GM18907 (cell line): ENCODE data around the gene PDILT.

Experiments
- ATAC-seq: cut with Tn5 transposase; IDR thresholded peaks from one replicate; pipeline ENCODE4 v1.9.1; 2021; ENCODE audit warnings: mild to moderate bottlenecking, moderate library complexity; ENCODE audit not compliant: unreplicated experiment

Gene PDILT

DNA sequence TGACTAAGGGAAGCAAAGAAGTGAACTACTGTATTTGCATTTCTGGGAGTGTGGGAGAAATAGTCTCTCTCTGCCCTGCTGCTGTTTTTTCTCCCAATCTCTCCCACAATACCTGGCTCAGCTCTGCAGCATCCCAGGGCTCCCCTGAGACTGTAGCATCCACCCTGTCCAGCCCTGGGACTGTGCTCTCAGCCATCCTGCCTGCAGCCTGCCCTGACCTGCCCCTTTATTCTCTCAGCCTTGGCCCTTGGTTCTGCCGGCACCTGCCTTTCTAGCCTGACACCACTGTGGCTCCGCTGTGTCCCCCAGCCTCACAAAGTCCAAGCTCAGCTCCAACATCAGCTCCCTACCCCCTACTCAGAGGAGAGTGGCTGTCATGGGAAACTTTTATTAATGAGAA is 1.9 kb downstream of the PDILT start:
- ATAC-seq: no peak

DNA sequence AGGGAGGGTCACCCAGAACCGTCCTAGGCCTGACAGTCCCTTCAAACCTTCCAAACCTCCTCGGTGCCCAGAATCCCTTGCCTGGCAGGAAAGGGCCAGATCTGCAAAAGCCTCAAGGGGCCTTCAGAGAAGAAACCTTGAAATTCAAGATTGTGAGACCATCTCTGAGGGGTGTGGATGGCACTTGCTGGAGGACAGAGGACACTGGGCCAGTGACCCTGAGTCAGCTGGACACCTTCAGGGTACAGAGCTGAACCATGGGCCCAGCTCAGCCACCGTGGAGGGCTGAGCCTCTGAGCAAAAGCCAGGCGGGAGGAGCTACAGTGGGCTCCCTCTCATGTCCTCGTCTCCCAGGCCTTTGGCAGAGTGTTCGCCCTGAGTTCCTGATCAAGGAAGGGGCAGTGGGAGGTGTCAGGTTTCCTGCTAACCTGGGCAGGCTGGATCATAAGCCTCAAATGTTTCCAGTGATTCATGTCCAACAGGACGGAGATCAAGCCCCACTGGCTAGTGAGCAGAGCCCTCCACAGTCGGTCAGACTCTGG is 3.0 kb downstream of the PDILT start:
- no peak for ATAC-seq

DNA sequence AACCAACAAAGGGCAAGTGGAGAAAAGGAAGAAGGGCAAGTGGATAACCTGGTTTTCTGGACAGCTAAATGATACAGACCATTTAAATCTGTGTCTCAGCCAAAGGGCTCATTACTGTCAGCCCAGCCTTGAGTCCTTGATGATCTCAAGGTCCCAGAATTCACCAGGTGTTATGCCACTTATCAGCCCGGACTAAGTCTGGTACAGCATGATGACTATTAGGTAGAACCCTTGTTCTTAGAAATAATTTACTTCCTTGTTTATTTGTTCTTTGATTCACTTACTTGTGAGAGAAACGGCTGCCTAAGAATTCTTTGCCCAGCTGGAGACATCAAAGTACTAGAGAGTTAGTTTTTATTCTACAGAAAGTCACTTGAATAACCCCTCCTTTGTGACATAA is 3.5 kb downstream of the PDILT start:
- ATAC-seq: no peak

DNA sequence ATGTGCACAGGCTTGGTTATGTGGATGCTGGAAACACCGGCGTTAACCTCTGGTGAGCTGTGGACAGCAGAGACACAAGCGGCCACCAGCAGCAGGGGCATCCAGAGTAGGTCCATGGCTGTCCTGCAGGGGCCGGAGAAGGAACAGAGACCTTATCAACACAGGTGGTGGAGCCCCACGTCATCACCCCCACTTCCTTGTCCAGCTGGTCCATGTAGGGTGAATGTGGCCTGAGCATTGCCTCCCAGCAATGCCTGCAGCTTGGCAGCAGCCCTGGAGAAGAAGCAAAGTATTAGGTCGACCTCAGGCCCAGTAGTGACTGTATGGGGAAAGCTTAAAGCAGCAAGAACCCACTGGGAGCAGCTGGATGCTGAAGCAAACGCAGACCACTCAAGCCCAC is 5.4 kb downstream of the PDILT start:
- no peak for ATAC-seq

DNA sequence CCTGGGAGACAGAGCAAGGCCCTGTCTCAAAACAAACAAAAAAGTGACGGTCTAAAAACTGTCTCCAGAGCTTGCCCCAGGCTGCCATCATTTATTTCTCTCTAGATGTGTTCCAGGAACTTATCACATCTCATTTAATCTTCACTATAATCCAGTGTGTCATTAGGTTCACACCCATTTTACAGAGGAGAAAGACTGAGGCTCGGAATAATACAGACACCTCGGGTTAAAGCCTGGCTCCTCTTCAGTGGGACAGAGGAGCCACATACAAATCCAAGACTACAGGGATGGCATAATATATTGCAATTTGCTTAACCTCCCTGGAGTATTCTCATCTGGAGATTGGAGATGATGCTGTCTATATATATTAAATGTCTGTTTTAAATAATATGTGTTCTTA is 5.9 kb downstream of the PDILT start:
- no peak for ATAC-seq

DNA sequence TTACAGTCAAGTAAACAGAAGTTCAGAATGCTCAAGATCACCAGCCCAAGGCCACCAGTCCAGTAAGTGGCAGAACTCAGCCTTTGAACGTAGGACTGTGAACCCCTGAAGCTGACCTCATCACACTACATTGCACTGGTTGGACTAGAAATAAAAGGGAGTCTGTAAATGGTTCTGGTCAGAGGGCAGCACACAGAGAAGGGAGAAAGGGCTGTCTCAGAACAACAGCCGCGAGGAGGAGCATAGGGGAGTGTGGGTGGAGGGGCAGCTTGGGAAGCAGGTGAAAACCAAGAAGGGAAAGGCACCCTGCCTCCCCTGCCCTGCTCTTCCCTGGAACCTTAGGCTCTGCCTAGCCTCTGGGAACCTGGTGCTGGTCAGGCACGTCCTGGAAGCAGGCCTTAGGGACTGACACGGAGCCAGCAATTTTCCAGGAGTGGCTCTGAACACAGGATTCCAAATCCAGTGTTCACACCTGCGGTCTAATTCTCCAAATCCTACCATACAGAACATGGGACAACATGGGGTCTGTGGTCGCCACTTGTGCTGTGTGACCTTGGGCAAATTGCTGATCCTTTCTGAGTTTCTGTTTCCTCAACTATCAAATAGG is 7.0 kb downstream of the PDILT start:
- no peak for ATAC-seq

DNA sequence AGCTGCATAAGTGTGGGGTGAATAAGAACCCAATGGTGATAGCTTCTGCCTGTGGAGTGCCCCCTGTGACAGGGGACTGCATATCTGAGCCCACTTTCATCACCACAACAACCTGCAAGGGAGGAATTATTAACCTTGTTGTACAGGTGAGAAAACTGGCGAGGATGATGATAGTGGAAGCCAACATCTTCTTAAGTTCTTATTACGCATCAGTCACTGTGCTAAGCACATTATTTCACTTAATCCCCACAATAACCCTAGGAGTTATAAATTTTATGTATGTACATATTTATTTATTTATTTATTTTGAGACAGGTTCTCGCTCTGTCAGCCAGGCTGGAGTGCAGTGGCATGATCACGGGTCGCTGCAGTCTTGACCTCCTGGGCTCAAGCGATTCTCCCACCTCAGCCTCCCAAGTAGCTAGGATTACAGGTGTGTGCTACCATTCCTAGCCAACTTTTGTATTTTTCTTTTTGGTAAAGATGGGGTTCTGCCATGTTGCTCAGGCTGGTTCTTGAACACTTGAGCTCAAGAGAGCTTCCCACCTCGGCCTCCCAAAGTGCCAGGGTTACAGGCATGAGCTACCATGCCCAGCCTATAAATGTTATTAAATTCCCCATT is 7.6 kb downstream of the PDILT start:
- ATAC-seq: no peak

DNA sequence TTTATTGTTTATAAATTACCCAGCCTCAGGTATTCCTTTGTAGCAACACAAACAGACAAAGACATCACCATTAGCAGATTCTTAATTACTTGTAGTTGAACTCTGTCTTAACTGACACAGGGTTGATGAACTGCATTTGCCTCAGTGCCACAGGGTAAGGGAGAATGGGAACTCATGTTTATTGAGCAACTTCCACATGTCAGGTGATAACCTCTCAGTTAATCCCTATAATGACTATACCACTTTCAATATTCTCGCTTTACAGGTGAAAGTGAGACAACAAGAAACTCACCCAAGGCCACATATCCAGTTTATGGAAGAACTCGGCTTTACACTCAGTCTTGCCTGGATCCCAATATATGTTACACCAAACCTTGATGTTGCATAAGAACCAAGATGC is 8.6 kb downstream of the PDILT start:
- no peak for ATAC-seq

DNA sequence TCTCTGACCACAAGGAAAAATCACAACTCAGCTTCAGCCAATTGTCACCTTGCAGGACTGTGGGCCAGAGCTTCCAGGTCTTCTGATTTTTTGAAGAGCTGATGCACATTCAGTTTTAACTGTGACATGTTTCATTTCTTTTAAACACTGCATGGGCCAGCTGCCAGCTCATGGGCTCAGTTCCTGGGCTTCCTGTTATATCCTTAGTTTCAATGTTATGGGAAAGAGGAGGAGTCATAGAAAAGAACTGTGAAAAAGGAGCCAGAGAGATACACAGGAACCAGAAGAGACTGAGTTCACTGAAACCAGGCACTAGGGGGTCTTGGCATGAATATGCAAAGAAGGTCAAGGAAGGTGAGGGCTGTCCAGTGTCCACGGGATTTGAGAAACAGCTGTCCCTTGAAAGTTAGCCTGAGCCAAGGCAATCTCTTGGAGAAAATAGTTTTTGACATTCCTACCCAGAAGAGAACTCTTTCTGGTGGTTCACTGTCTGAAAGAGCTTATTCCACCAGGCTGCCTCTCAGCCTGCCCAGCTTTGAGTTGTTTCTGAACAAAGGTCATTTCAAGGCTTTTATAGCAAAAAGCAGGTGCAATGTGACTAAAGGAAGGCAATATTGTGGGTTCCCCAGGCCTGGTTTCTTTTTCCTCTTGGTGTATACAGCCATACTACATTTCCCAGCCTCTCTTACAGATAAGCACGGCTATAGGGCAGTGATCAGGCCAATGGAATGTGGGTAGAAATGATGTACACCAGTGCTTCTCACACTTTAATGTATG is 10.5 kb downstream of the PDILT start:
- ATAC-seq: no peak

DNA sequence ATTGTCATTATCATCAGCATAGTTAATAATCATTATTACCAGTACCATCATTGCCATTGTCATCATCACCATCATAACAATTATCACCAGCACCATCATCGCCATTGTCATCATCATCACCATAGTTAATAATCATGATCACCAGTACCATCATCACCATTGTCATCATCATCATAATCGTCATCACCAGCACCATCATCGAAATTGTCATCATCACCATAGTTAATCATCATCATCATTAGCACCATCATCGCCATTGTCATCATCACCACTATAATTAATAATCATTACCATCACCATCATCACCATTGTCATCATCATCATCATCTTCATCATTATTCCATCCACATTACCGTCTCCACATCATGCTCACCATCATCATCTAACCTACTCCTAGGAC is 13.5 kb downstream of the PDILT start:
- ATAC-seq: no peak

DNA sequence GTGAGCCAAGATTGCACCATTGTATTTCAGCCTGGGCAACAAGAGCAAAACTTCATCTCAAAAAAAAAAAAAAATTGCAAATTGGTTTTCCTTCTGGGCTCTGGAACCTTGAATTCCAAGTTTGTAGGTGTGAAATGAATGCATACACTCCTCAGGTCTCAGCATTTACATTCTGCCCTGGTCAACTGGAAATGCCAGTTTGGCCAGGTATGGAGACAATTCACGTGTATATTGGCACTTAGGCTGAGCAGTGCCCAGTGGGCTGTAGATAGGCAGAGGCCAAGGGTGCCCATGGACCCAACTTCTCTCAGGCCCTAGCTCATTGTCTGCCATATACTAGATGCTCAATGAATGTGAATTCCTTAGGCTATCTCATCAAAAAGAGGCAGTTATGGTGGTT is 15.7 kb downstream of the PDILT start:
- no peak for ATAC-seq

DNA sequence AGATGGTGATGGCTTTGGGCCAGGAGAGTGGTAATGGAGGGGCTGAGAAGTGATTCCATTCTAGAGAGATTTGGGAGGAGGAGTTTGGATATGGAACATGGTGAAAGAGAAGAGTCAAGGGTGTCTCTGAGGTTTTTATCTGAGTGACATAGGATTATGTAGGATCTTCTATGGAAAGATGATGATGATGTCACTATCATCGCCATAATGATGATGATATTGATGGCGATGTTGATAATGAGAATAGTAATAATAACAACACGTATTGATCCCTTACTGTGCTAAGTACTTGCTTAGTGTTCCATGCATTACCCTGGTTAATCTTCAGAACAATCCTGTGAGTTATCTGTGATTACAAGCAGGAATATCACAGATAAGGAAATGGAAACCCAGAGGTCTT is 16.6 kb downstream of the PDILT start:
- ATAC-seq: no peak

DNA sequence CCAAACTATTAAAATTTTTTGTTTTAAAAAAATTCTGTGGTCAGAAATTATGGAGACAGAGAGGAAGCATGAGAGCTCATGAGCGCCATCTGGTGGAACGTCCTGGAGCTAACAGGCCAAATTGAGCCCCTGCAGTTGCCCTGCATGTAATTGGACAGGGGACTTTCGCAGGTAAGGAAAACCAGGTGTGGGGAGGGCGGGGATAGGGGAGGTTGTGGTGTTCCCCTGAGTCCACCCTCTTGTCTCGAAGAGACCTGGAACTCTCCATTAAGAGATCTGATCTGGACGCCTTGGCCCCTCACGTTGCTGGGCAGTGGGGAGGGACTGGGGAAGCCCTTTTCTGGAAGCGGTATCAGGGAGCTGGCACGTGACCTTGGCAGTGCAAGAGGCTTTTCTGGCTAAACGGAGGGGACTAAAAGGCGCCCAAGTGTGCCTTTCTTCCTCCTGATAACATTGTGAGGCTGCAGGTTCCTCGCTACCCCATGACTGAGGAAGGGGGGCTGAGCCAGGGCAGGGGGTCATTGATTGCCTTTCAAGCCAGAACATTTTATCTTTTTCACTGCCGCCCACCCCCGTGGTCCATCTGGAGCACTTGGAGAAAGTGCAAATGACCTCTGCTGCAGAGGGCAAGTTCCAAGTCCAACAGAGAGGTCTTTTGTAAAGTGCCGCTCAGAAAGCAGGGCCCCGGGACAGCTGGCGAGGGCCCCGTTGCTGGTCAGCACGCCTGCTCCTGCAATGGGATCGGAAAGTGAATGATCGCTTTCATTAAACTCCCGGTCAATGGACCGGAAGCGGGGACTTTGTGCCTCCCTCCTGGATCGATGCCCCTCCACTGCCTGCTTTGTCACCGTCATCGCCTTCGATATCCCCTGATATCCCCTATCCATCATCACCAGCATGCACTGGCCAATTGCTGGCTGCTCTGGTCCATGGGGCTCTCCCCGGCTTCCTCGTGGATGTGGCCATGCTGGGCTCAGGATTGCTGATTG is 18.4 kb downstream of the PDILT start:
- no peak for ATAC-seq

DNA sequence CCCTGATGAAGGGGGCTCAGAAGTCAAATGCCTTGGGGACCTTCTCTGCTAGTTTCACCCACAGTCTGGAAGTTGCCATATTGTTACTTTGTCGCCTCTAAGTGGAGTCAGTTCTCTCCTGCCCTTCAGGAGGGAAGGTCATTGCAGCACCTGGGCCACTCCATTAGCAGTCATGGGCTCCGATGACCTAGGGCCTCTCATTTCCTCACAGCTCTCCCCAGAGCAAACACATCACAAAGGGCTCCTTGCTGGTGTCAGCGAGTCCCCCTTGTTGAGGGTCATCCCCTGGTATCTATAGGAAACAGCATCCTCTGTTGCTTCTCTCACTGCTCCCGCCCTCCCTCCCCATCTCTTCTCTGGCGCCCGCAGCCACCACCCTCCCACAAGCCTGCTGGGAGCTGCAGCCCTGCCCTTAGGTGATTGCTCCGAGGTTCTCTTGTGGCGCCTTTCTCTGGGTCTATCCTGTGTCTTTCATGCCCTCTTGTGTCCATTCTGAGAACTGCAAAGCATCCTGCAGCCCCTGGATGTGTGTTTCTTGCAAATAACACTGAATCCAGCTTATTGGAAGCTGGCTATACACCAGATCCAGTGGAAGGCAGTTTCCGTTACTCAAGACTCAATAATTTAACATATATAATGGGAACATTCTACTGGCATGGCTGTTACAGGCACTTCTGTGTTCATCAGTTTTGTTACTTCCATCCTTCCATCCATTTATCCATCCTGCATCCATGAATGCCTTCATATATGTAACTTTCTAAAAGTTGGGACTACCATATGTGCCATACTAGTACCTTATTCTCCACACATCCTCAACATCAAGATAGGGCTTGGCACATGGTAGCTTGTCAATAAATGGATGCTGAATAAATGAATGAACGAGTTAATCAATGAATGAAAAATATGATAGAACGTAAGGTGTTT is 21.2 kb downstream of the PDILT start:
- ATAC-seq: no peak

DNA sequence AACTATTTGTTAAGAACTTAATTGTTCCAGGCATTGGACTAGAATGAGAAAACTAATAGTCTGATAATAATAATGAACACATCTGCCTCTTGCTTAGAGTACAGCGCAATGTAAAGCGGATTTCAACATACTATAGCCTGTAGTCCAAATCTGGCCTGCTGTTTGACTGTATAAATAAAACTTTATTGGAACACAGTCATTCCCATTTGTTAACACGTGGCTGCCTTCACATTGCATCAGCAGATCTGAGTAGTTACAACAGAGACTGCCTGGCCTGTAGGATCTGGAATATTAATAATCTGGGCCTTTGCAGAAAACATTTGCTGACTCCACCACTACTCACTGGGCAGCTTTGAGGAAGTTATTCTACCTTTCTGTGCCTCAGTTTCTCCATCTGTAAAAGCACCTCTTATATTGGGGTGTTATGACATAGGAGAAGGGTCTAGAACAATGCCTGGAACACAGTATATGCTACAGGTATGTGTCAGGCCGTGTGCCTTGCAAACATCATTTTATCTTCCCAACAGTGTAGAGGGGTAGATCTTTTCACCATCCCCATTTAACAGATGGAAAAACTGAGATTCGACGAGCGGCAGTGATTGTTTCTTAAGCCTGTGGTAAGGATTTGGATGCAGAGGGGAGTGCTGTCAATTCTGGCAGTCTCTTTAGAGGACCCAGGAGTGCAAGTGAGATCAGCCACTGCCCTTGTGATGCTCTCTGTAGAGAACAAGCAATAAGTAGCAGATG is 22.2 kb downstream of the PDILT start:
- ATAC-seq: no peak

DNA sequence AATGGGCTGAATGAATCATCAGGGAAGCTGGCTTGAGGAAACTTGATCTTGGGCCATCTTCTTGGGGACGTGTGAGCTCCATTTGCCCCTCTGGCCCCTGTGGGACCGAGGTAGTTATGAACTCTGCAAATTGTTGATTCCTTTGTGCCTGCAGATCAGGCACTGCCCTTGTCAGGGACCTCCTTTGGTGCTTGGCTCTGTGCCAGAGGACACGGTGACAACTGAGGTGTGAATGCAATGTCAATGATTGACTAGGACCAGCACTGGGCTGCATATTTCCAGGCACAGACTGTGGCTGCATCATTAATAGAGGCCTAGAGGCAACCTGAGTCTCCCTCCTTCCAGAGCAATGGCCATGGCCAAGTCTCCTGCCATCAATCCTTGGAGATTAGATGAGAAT is 23.8 kb downstream of the PDILT start:
- no peak for ATAC-seq

DNA sequence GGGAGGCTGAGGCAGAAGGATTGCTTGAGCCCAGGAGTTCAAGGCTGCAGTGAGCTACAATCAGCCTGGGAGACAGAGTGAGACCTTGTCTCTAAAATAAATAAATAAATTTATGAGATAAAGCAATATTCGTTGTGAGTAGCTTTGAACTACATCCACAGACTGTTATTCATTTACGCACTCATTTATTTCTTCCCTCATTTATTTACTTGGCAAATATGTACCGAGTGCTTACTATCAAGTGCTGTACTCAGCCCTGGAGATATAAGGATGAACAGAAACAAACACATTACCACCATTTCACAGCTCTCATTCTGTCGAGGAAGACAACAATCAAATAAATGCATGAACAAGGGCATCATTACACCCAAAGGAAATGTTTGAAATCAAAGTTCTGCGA is 27.4 kb downstream of the PDILT start:
- ATAC-seq: no peak

DNA sequence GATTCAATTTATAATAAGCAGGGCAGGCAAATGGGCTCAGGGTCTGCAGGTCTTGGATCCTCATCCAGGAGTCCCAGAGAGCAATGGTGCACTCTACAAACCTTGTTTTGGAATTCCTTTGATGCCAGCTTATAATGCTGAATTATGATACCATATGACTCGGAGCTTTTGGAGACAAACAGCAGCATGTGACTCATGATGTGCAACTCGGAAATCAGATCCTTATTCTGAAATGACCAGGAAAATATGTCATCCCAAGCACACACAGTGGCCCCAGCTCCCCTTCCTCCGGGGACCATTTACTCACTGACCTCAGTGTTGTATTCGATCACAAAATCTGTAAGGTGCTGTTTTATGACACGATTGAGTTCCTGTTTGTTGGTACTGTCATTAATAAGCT is 31.8 kb downstream of the PDILT start:
- no peak for ATAC-seq

DNA sequence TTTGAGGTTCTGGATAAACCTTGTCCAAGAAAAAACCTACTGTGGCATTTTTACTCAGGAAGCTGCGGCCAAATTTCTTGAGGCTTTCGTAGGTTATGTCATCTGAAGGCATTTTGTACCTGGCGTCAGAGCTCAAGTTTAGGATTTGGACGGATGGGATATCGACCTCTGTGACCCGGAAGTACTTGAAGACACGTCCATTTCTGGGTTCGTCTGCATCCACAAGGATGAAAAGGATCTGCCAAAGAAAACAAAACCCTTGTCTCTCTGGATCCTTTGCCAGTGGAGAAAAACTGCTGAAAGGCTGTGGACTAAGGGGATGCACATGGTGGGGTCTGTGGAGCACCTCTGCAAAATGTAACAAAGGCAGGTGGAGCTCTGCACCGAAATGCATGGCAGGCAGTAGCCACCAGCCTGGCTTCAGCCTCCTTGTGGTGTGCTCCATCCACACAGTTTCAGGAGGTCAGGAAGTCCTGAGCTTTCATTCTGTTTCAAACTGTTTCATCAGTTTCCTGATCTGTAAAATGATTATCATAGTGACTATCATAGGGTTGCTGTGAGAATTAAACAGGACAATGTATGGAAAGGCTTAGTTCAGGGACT is 35.0 kb downstream of the PDILT start:
- ATAC-seq: no peak
